DOHH2 (cell line): ENCODE measurements around the gene ADAMTS8.

ENCODE experiments used
- EZH2phosphoT487 ChIP-seq: fragments of 200-600 bp; sonication (generic); IDR thresholded peaks from 2 replicates; pipeline ENCODE4 v1.6.1; 2017; ENCODE audit warnings: borderline replicate concordance, mild to moderate bottlenecking, antibody characterized with exemption, low read length, moderate library complexity, mixed read lengths
- TF ChIP-seq, protein P1 (sequence below): fragments of 200-600 bp; sonication (generic); IDR thresholded peaks from one replicate; pipeline ENCODE4 v1.5.1; 2014; ENCODE audit warnings: antibody characterized with exemption, mild to moderate bottlenecking, low read depth, low read length; ENCODE audit not compliant: poor library complexity, severe bottlenecking

DNA sequence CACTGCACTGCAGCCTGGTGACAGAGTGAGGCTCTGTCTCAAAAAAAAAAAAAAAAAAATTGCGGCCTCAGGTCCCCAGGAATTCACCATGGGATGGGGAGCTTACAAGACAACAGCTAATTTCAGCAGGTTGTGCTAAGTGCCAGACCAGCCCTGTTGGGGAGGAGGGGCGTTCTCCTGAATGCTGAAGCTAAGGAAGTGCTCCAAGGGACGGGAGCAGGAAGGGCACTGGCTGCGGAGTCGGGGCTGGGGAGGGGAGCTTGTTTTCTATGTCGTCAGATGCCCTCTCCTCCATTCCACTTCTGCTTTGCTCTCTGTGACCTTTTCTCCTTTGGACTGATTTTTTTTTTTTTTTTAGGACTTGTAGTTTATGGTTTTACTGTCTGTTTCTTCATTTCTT lies 24.5 kb upstream of the ADAMTS8 start:
- TF ChIP-seq, protein P1, sequence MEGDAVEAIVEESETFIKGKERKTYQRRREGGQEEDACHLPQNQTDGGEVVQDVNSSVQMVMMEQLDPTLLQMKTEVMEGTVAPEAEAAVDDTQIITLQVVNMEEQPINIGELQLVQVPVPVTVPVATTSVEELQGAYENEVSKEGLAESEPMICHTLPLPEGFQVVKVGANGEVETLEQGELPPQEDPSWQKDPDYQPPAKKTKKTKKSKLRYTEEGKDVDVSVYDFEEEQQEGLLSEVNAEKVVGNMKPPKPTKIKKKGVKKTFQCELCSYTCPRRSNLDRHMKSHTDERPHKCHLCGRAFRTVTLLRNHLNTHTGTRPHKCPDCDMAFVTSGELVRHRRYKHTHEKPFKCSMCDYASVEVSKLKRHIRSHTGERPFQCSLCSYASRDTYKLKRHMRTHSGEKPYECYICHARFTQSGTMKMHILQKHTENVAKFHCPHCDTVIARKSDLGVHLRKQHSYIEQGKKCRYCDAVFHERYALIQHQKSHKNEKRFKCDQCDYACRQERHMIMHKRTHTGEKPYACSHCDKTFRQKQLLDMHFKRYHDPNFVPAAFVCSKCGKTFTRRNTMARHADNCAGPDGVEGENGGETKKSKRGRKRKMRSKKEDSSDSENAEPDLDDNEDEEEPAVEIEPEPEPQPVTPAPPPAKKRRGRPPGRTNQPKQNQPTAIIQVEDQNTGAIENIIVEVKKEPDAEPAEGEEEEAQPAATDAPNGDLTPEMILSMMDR, result no peak
- no peak for TF ChIP-seq EZH2phosphoT487
